ENCODE data around the gene CD79A. TPM values are rescaled to one million over a fixed set of nuclear protein-coding genes. Genes with fewer than 3 reads are reported as not detected.

The CD79A gene
- total RNA-seq, 4 donors from 2014 or later, result 0.40 to 0.99 TPM; not detected in 2

- 64% methylated on average over 5 of the region's 11 CpGs; no CpG with 5 or more reads in 1 of the 2 donors for WGBS, 2 donors (ENCODE audit: low coverage in 1 of 2)
- H3K4me1 ChIP-seq, result peaks cover 0 to 16% (median 3%) of the 10 kb centered on the region in 3 donors
- ATAC-seq, result no peak
- no peaks in the 10 kb centered on the region for H3K9me3 ChIP-seq
- peaks cover 54% of the 10 kb centered on the region for H3K27me3 ChIP-seq
- no peak overlapping the region for H3K27ac ChIP-seq
- peaks cover 0 to 45% of the 10 kb centered on the region in 2 donors for H3K36me3 ChIP-seq
- TF ChIP-seq CTCF (IDR thresholded peaks at IDR 0.05) (no peak), EP300 (IDR thresholded peaks at IDR 0.05) (no peak), POLR2AphosphoS5 (IDR thresholded peaks at IDR 0.05) (no peak), POLR2A (IDR thresholded peaks at IDR 0.05) (no peak)
- no peak overlapping the region for H3K4me3 ChIP-seq
These were observed 31.8 kb downstream of the CD79A start for GRCh38 chr19:41908724-41909464.

- Histone ChIP-seq H3K27ac (no peak overlapping the region), H3K36me3 (peaks cover 0 to 37% of the 10 kb centered on the region in 2 donors), H3K4me1 (peaks cover 0 to 18% (median 3%) of the 10 kb centered on the region in 3 donors), H3K9me3 (no peaks in the 10 kb centered on the region), H3K4me3 (no peak overlapping the region), H3K27me3 (peaks cover 61% of the 10 kb centered on the region)
- 20 to 33% methylated on average over 1 to 3 of the region's 13 CpGs for WGBS, 2 donors (ENCODE audit: low coverage in 1 of 2)
- ATAC-seq, result no peak
- TF ChIP-seq EP300 (IDR thresholded peaks at IDR 0.05) (no peak), CTCF (IDR thresholded peaks at IDR 0.05) (no peak), POLR2A (IDR thresholded peaks at IDR 0.05) (no peak), POLR2AphosphoS5 (IDR thresholded peaks at IDR 0.05) (no peak)
These were observed 32.6 kb downstream of the CD79A start for GRCh38 chr19:41909706-41910105.

- H3K4me1 ChIP-seq, result peaks cover 0 to 25% (median 7%) of the 10 kb centered on the region in 3 donors
- no peak for ATAC-seq
- no peak overlapping the region for H3K4me3 ChIP-seq
- no peaks in the 10 kb centered on the region for H3K9me3 ChIP-seq
- H3K27me3 ChIP-seq, result peaks cover 68% of the 10 kb centered on the region
- WGBS, 2 donors (ENCODE audit: low coverage in 1 of 2), result 50 to 66% methylated on average over 4 of the region's 12 CpGs
- TF ChIP-seq EP300 (IDR thresholded peaks at IDR 0.05) (no peak), POLR2AphosphoS5 (IDR thresholded peaks at IDR 0.05) (no peak), CTCF (IDR thresholded peaks at IDR 0.05) (no peak), POLR2A (IDR thresholded peaks at IDR 0.05) (no peak)
- no peak overlapping the region for H3K27ac ChIP-seq
- peaks cover 0 to 30% of the 10 kb centered on the region in 2 donors for H3K36me3 ChIP-seq
These were observed 33.3 kb downstream of the CD79A start for GRCh38 chr19:41910240-41910991.

GRCh38 chr19:41910992-41911888 is 34.2 kb downstream of the CD79A start:
- ATAC-seq, result no peak
- peaks cover 77% of the 10 kb centered on the region for H3K27me3 ChIP-seq
- no peaks in the 10 kb centered on the region for H3K9me3 ChIP-seq
- no peak overlapping the region for H3K27ac ChIP-seq
- no peak overlapping the region for H3K4me3 ChIP-seq
- H3K36me3 ChIP-seq, result peaks cover 0 to 22% of the 10 kb centered on the region in 2 donors
- WGBS, 2 donors (ENCODE audit: low coverage in 1 of 2), result no CpG with 5 or more reads among the region's 13 CpGs
- no peak for TF ChIP-seq CTCF (IDR thresholded peaks at IDR 0.05)
- no peak for TF ChIP-seq POLR2AphosphoS5 (IDR thresholded peaks at IDR 0.05)
- TF ChIP-seq EP300 (IDR thresholded peaks at IDR 0.05), result no peak
- TF ChIP-seq POLR2A (IDR thresholded peaks at IDR 0.05), result no peak
- peaks cover 0 to 30% (median 7%) of the 10 kb centered on the region in 3 donors for H3K4me1 ChIP-seq
